CD4-positive, alpha-beta T cell treated with Interleukin-17A for 1 hour (primary cell): Measurements from ENCODE around the gene CT47A7.
"Not testable (repeated sequence)": the region's sequence is repeated elsewhere in the genome, so short reads cannot be mapped to it uniquely, and the experiment has no call there.

Experiments
- DNase-seq: peaks from one replicate; pipeline ENCODE4 v3.0.0-alpha.2; 2020

The CT47A7 gene

DNA sequence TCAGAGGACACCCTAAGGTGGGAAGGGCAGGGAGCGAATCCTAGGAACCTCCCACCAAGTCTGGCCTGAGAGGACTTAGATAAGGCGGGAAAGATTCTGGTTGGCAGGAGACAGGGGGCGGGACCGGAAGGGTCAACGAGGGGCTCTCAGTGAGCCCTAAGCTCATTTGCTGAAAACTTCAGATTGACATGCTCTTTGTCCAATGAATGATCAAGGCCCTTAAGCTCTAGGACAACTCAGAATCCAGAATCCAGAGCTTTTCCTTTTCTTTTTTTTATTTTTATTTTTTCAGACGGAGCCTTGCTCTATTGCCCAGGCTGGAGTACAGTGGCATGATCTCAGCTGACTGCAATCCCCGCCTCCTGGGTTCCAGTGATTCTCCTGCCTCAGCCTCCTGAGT lies at the start of gene CT47A7:
CT47A7 (minus strand) TSS at position 101 of the 400 bp plus-strand sequence. CDS start 255 bp downstream, outside the sequence.
- DNase-seq = not testable (repeated sequence)

DNA sequence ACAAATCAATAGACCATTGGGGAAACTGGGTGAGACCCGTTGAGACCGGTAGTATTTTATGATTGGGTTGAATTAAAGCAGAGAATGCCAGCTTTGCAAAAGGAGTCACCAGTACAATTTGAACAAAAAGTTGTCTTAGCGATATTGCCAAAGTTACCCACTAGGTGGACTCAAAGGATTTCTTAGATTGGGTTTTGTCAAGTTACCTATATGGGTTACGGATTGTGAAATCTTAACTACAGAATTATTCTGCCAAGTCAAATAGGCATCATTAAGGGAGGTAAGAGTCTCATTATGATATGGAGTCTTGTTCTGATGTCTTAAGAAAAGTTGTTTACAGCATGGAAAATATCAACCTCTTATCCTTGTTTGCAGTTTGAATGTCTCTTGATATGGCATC lies 44.2 kb upstream of the CT47A7 start:
- DNase-seq = no peak

DNA sequence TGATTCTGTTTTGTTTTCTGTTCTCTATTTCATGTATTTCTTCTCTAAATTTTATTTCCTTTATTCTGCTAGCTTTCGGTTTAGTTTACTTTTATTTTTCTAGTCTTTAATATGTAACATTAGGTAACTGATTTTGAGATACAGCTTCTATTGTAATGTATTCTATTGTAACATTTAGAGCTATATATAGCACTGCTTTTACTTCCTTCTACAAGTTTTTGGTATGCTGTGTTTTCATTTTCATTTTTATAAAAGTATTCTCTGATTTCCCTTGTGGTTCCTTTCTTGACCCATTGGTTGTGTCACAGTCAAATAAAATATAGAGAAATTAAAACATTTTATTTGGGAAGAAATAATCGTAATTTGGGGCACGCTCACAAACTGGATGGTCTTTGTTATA lies 43.0 kb upstream of the CT47A7 start:
- no peak for DNase-seq

DNA sequence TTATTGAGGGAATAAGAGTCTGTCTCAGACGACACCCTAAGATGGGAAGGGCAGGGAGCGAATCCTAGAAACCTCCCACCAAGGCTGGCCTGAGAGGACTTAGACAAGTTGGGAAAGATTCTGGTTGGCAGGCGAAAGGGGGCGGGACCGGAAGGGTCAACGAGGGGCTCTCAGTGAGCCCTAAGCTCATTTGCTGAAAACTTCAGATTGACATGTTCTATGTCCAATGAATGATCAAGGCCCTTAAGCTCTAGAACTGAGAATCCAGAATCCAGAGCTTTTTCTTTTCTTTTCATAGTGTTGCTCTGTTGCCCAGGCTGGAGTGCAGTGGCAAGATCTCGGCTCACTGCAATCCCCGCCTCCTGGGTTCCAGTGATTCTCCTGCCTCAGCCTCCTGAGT lies 29.3 kb upstream of the CT47A7 start, which contains the start of gene CT47A1:
CT47A1 (minus strand) TSS at position 101 of the 400 bp plus-strand sequence. CDS start 231 bp downstream, outside the sequence.
- DNase-seq = not testable (repeated sequence)
